COLO668 (cell line): ENCODE measurements around the gene SRPK1.
A peak's percentile ranks its signal among the peaks of the same experiment; 100 is the strongest.
"Not testable (repeated sequence)": the region's sequence is repeated elsewhere in the genome, so short reads cannot be mapped to it uniquely, and the experiment has no call there.

Experiments used
- DNase-seq: peaks from one replicate; lab custom pipeline; 2025; ENCODE audit not compliant: unreplicated experiment; lab: John Stamatoyannopoulos, UW

SRPK1 gene

DNA sequence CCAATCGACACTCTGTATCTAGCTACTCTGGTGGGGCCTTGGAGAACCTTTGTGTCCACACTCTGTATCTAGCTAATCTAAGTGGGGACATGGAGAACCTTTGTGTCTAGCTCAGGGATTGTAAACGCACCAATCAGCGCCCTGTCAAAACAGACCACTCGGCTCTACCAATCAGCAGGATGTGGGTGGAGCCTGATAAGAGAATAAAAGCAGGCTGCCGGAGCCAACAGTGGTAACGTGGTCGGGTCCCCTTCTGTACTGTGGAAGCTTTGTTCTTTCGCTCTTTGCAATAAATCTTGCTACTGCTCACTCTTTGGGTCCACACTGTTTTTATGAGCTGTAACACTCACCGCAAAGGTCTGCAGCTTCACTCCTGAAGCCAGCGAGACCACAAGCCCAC is 11.0 kb upstream of the SRPK1 start:
- not testable (repeated sequence) for DNase-seq

DNA sequence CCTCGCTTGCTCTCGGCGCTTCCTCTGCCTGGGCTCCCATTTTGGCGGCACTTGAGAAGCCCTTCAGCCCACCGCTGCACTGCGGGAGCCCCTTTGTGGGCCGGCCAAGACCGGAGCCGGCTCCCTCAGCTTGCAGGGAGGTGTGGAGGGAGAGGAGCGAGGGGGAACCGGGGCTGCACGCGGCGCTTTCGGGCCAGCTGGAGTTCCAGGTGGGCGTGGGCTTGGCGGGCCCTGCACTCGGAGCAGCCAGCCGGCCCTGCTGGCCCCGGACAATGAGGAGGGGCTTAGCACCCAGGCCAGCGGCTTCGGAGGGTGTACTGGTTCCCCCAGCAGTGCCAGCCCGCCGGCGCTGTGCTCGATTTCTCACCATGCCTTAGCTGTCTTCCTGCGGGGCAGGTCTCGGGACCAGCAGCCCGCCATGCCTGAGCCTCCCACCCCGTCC is 10.2 kb upstream of the SRPK1 start:
- DNase-seq: no peak

DNA sequence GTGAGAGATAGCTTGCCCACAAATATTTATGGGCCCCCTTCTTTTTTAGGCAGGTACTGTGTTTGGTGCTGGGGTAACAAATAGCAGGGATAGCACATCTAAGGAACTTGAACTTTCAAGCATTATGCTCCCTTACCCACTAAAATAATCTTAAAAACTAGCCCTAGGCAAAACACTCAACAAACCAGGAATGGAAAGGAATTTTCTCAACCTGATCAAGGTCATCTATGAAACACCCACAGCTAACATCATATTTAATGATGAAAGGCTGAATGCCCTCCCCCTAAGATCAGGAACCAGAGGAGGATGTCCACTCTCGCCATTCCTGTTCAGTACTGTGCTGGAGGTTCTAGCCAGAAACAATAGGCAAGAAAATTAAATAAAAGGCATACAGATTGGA is 8.7 kb upstream of the SRPK1 start:
- no peak for DNase-seq

DNA sequence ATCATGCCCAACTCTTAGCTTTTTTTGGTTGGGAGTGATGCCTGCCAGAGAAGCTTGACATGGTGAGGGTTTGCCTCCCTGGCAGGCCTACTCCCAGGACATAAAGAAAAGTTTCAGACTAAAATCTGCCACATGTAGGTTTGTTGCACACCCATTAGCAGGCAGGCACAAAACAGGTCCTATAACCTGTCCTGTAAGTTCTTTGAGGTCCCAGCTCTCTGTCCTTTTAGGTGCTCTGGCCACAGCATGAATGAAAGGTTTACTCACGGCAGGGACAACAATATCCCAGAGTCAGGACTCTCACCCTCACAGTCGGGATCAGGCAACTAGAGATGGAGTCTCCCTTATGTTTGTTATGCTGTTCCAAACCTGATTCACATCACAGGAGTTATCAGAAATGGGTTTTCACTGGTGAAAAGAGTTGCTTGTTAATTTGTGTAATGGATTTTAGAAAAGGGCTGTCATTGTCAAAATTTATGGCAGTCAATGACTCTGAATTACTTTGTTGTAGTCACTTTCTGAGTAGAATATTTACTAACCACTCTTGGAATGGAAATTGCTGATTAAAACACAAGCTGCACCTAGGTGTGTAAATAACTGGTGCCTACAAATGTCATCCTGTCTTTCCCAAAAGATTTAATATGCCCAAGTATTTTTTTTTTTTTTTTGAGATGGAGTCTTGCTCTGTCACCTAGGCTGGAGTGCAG is 5.8 kb upstream of the SRPK1 start:
- DNase-seq: no peak

DNA sequence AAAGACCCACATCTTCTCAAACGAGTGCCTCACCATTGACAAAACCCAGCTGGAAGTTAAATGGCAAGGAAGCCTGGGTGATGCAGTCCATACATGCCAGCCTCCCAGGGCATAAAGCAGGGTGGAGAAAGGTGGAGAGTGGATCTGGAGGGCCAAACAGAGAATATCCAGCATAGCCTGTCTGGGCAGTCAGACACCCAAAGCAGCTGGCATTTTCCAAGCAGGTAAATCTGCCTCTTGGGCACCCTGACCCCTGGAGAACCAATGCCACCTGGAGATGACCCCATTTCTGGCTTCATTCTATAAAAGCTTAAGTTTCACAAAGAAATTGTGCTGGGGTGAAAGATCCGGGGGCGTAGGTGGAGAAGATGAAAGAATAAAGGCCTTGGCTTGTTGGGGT is 5.1 kb upstream of the SRPK1 start:
- DNase-seq: no peak

DNA sequence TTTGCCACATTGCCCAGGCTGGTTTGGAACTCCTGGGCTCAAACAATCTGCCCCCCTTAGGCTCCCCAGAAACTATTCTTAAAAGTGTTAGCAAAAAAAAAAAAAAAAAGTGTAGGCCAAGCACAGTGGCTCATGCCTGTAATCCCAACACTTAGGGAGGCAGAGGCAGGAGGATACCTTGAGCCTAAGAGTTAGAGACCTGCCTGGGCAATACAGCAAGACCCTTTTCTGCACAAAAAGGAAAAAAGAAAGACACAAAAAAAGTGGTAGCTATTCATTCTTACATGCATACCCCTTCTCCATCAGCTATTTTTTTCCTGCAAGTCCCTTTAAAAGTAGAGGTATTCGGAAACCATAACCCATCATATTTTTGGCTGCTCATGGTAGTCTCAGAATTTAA is 3.2 kb upstream of the SRPK1 start:
- no peak for DNase-seq

DNA sequence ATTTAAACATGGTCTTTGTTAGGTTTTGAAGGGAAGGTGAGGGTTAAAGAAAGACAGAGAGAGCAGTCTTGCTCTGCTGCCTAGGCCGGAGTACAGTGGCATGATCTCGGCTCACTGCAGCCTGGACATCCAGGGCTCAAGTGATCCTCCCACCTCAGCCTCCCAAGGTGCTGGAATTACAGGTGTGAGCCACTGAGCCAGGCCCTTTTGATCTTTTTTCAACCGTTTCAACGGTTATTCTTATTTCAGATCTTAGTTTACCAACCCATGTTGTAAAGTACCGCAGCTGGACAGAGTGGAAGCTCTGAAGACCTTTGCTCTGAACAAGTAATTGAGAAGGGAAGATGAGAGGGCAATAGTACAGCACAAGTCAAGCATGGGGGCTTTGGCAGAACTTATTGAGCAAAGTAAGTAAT is 1.2 kb upstream of the SRPK1 start:
- no peak for DNase-seq

DNA sequence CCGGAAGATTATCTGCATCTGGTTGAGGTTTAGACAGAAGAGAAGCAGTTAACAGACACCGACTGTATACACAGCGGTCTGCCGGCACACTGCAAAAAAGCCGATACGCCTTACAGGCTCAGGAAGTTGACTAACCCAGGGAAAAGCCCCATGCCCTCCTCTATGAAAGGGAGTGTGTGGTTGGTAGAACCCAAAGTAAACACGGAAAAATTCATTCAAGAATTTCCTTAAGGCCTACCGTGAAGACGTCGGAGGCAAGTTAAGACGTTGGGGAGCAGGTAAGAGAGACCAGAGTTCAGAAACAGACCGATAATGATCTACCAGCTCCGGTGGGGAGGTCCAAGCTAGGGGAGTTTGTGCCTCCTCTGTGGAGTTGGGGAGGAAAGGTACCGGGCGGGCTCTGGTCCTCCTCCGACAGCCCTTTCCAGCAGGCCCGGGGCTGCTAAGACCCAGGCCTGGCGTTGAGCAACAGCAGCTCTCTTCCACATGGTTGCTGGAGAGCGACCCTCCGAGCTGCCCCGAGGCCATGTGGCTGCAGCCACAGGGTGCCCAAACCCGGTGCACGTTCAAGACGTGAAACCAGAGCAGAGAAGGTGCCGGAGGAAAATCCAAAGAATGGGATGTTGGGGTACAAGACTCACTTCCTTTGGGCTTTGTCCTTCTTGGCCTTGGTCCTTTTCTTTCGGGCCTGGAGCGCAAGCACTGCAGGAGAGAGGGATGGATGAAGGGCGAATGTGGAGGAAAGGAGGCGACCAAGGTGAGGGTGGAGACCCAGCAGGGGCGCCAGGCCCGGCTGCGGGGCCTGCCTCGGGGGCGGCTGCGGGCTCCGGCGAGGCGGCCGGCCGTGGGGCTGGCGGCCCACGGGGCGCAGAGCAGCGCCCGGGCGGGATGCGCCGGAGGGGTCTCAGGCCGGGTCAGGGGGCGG is 809 bp downstream of the SRPK1 start:
- DNase-seq: peak; percentile 37

DNA sequence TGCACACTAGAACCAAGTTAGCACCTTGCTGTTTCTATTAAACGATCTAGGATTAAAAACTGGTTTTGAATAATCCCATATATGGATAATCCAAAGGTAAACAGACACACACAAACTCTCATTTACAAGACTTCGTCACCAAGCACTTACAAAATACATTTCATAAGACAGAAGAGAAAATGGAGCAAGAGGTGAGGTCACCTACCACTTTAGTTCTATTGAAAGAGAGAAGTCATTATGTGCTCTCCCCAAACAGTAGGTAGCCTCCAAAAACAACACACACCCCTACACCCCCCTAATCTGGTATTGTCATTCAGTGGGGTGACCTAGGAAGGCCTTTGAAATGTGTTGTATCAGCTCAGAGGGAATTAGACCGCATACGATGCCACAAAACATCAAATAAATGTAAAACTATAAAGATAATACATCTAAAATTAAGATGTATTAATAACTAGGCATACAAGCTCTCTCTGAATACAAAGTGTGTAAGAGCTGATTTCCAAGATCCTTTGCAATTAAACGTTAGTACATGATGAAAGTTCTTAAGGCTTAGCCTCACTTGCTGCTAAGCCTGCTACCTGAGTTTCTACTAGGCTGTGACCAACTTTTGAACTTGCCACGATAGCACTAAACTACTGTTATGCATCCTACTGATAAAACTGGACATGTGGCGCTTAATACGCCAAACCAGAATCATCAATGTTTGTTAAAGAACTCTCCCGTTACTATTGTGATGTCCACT is 1.6 kb downstream of the SRPK1 start:
- DNase-seq: no peak

DNA sequence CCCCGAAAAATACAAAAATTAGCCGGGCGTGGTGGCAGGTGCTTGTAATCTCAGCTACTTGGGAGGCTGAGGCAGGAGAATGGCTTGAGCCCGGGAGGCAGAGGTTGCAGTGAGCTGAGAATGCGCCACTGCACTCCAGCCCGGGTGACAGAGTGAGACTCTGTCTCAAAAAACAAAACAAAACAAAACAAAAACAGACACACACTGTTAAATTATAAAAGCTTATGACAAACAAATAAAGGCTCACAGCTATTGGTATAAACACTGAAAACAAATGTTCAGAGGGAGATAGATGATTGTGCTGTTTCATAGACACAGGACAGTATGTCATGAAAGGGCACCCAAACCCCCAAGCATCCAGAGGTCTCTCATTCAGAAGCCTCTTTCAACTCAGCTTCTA is 4.0 kb downstream of the SRPK1 start:
- not testable (repeated sequence) for DNase-seq

DNA sequence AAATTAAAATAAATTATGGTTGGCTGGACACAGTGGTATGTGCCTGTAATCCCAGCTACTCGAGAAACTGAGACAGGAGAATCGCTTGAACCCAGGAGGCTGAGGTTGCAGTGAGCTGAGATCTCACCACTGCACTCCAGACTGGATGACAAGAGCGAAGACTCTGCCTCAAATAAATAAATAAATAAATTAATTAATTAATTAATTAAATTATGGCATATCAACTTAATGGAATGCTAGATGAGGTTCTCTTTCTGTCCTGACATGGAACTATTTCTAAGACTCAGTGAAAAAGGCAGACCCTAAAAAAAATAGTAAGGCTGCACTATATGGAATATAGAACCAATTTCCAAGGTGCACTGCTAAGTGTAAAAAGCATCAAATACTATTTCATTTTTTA is 4.8 kb downstream of the SRPK1 start:
- DNase-seq: no peak

DNA sequence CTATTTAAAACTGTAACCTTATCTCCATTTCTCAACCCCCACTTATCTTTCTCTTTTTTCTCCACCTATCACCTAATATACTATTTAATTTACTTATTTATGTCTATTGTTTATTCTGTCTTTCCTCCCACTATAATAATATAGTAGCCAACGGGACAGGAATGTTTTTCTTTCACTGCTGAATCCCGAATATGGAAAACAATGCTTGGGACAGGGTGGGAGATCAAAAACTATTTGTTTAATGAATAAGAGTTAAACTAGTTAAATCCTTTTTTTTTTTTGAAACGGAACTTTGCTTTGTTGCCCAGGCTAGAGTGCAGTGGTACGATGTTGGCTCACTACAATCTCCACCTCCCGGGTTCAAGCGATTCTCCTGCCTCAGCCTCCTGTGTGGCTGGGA is 6.4 kb downstream of the SRPK1 start:
- DNase-seq: no peak

DNA sequence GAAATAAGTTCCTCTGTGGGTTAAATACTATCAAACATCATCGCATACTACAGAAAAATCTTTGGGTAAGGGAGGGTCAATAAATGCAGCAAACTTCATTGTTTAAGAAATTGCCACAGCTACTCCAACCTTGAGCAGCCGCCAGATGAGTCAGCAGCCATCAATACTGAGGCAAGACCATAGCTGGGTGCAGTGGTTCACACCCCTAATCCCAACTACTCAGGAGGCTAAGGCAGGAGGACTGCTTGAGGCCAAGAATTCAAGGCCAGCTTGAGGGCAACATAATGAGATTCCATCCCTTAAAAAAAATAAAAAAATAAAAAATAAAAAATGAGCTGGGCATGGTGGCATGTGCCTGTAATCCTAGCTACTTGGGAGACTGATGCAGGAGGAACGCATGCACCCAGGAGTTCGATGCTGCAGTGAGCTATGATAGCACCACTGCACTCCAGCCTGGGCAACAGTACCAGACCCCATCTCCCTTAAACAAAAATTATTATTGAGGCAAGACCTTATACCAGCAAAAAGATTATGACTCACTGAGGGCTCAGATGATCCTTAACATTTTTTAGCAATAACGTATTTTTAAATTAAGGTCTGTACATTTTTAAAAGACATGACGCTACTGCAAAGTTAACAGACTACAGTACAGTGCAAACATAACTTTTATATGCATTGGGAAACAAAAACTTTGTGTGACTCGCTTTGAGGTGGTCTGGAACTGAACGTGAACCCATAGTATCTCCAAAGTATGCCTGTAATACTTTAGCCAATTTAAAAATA is 8.8 kb downstream of the SRPK1 start:
- DNase-seq: no peak

DNA sequence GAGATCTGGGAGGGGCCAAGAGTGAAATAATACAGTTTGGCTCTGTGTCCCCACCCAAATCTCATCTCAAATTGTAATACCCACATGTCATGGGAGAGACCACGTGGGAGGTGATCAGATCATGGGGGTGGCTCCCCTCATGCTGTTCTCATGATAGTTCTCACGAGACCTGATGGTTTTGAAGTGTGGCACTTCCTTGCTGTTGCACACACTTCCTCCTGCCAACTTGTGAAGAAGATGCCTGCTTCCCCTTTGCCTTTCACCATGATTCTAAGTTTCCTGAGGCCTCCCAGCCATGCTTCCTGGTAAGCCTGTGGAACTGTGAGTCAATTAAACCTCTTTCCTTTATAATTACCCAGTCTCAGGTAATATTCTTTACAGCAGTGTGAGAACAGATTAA is 11.3 kb downstream of the SRPK1 start:
- DNase-seq: not testable (repeated sequence)

DNA sequence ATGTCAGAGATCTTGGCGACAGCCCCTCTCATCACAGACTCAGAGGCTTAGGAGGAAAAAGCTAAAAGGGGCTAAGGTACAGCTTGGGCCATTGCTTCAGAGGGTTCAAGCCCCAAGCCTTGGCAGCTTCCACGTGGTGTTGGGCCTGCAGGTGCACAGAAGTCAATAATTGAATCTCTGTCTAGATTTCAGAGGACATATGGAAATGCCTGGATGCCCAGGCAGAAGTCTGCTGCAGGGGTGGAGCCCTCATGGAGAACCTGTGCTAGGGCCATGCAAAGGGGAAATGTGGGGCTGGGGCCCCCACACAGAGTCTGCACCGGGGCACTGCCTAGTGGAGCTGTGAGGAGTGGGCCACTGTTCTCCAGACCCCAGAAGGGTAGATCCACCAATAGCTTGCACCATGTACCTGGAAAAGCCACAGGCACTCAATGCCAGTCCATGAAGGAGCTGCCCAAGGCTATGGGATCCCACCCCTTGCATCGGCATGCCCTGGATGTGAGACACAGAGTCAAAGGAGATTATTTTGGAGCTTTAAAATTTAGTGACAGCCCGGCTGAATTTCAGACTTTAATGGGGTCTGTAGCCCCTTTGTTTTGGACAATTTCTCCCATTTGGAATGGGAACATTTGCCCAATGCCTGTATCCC is 12.0 kb downstream of the SRPK1 start:
- DNase-seq: not testable (repeated sequence)

DNA sequence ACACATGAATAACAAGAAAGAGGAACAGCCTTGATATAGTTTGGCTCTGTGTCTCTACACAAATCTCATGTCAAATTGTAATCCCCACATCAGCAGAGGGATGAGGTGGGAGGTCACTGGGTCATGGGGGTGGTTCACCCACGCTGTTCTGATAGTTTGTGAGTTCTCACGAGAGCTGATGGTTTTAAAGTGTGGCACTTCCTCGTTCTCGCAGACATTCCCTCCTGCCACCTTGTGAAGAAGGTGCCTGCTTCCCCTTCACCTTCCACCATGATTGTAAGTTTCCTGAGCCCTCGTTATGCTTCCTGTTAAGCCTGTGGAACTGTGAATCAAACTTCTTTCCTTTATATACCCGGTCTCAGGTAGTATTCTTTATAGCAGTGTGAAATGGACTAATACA is 13.1 kb downstream of the SRPK1 start:
- DNase-seq: no peak

DNA sequence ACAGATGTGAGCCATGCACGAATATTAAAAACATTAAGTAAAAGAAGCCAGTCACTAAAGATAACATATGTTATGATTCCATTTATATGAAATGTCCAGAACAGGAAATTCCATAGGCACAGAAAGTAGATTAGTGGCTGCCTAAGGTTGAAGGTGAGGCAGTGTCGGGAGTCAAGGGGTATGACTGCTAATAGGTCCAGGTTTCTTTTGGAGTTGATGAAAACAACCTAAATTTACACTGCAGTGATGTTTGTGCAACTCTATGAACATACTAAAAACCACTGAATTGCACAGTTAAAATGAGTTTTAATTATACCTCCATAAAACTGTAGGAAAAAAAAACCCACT is 14.4 kb downstream of the SRPK1 start:
- DNase-seq: no peak

DNA sequence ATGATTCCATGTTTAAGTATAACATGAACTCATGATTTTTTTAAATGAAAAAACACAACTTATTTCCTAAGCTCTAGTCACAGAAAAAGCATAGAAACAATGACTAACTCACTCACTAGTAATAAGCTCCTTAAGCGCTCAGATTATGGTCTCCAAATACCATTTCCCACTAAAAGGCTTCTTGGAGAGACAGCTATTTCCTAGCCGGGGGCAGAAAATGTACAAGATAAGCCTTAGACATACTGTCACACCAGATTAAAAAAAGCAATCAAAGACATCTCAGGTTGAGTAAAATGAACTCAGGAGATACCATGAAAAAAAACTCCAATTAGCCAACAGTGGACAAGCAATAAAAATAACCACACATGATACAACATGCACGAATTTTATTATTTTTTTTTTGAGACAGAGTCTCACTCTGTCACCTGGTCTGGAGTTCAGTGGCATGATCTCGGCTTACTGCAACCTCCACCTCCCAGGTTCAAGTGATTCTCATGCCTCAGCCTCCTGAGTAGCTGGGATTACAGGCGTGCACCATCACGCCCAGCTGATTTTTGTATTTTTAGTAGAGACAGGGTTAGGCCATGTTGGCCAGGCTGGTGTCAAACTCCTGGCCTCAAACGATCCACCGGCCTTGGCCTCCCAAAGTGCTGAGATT is 14.9 kb downstream of the SRPK1 start:
- no peak for DNase-seq

DNA sequence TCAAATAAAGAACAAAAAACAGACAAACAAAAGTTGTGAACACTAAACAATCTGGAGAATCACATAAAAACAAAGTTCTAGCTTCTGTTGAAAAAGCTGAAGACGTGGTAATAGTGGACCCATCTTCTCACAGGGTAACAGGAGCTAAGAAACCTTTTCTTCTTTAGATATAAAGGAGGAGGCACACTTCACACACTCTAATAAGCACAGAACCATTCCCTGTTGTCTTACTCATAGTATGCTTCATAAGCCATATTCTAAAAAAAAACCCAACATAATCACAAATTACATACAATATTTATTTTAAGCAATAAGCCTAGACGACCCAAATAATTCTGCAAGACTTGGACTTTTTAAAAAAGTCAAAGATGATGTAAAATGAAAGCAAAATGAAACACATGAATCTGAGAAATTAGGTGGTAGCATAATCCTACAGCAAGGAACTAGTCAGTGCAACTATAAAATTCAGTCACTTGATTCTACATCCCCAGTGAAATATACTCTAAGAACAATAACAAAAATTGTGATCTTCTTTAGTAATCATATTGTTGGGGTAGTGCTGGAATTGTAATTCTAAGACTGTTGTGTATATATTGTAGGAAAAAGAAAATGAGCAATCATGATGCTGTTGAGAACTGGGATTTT is 15.6 kb downstream of the SRPK1 start:
- DNase-seq: no peak
